Measurements from ENCODE around the gene HOXB3.

- no peak for TF ChIP-seq CTCF (IDR thresholded peaks at IDR 0.05)
- no peak for TF ChIP-seq POLR2A (IDR thresholded peaks at IDR 0.05)
Measured at GRCh38 chr17:48583708-48584222, 6.3 kb downstream of the HOXB3 start.
